ENCODE measurements around the gene MYO1F. TPM values are rescaled to one million over a fixed set of nuclear protein-coding genes. Genes with fewer than 3 reads are reported as not detected.

The MYO1F gene
- total RNA-seq, 2 donors from 2014 or later, result 6.1 to 9.4 TPM

DNA sequence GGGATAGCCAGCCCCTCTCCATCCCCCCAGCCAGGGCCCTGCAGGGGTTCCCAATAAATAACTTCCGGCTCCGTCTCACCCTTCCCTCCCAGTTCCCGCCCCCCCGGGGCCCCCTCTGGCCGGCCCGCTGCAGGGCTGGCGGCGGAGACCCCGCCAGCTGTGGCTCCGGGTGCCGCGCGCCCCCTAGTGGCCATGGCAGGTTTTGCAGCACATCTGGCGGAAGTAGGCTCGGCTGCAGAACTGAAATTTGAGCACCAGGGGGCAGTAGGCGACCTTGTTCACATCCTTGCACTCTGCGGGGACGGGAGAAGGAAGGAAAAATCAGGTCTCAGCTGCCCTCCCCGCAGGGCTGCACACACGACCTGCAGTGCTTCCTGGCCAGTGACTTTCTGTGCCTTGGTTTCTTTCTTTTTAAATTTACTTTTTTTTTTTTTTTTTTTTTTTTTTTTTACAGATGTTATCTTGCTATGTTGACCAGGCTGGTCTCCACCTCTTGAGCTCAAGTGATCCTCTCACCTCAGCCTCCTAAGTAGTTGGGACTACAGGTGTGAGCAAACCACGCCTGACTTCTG lies 3.6 kb upstream of the MYO1F start:
- no peaks in the 10 kb centered on the region for H3K36me3 ChIP-seq
- H3K27ac ChIP-seq, result no peak overlapping the region
- TF ChIP-seq POLR2AphosphoS5 (IDR thresholded peaks at IDR 0.05), result peak; percentile 13
- TF ChIP-seq POLR2A (IDR thresholded peaks at IDR 0.05), result no peak
- TF ChIP-seq, protein P1, sequence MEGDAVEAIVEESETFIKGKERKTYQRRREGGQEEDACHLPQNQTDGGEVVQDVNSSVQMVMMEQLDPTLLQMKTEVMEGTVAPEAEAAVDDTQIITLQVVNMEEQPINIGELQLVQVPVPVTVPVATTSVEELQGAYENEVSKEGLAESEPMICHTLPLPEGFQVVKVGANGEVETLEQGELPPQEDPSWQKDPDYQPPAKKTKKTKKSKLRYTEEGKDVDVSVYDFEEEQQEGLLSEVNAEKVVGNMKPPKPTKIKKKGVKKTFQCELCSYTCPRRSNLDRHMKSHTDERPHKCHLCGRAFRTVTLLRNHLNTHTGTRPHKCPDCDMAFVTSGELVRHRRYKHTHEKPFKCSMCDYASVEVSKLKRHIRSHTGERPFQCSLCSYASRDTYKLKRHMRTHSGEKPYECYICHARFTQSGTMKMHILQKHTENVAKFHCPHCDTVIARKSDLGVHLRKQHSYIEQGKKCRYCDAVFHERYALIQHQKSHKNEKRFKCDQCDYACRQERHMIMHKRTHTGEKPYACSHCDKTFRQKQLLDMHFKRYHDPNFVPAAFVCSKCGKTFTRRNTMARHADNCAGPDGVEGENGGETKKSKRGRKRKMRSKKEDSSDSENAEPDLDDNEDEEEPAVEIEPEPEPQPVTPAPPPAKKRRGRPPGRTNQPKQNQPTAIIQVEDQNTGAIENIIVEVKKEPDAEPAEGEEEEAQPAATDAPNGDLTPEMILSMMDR (IDR thresholded peaks at IDR 0.05), result peak; percentile 90 to 98 (median 97)
- no peaks in the 10 kb centered on the region for H3K9me3 ChIP-seq
- H3K4me3 ChIP-seq, result no peak overlapping the region
- peak; percentile 41 for DNase-seq (ENCODE audit: low spot score)
- 4% methylated on average over 21 of the region's 21 CpGs for WGBS
- no peaks in the 10 kb centered on the region for H3K4me1 ChIP-seq (replicated peaks)
- no peaks in the 10 kb centered on the region for H3K27me3 ChIP-seq (replicated peaks; ENCODE audit: insufficient read depth)
- intact Hi-C loops (cut with DNase I), result no loop called here

DNA sequence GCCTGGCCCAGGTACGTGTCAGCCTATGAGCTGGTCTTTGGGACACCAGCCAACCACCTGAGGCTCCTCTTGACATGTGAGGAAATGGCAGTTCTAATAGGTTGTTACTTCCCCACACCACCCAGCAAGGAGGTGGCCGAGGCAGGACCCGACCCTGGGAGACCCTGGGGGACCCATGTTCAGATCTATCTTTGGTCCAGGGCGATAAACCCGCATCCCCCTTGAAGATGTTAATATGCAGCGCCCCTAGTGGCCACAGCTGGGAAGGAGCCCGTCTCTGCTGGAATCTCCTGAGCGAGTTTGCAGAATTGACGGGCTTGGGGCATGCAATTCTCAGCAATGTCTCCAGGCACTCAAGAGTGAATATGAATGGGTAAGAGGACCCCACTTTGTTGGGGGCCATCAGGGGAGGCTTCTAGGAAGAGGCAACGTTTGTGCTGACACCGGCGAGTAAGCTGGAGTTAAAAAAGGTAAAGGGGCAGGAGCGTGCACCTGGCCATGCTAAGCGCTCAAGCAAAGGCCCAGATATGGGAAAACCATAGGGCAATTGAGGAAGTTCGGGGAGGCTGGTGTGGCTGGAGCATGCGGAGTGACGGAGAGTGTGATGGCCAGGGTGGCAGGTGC lies 1.5 kb upstream of the MYO1F start:
- no peak overlapping the region for H3K27ac ChIP-seq
- no peaks in the 10 kb centered on the region for H3K36me3 ChIP-seq
- WGBS, result 30% methylated on average over 16 of the region's 17 CpGs
- intact Hi-C loops (cut with DNase I), result loop anchor here (10.0 kb wide), 1 partner anchor 164 kb away; the partner anchor contains the start of gene MARCHF2
- TF ChIP-seq POLR2A (IDR thresholded peaks at IDR 0.05) (no peak), POLR2AphosphoS5 (IDR thresholded peaks at IDR 0.05) (no peak)
- TF ChIP-seq, protein P1 (IDR thresholded peaks at IDR 0.05), result peak; percentile 70 to 85 (median 80)
- no peaks in the 10 kb centered on the region for H3K4me1 ChIP-seq (replicated peaks)
- H3K27me3 ChIP-seq (replicated peaks; ENCODE audit: insufficient read depth), result no peaks in the 10 kb centered on the region
- peak; percentile 53 for DNase-seq (ENCODE audit: low spot score)
- H3K4me3 ChIP-seq, result no peak overlapping the region
- no peaks in the 10 kb centered on the region for H3K9me3 ChIP-seq

DNA sequence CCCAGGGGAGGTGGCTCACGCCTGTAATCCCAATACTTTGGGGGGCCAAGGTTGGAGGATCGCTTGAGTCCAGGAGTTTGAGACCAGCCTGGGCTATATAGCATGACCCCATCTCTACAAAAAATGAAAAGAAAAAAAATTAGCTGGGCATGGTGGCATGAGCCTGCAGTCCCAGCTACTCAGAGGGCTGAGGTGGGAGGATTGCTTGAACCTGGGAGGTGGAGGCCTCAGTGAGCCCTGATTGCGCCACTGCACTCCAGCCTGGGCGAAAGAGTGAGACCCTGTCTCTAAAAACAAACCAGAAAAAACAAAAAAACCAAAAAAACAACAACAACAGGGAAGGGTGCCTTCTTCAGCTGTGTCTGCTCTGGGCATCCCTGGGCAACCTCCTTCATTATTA lies 499 bp upstream of the MYO1F start:
- DNase-seq (ENCODE audit: low spot score), result no peak
- no peak overlapping the region for H3K27ac ChIP-seq
- no peak for TF ChIP-seq POLR2AphosphoS5 (IDR thresholded peaks at IDR 0.05)
- TF ChIP-seq, protein P1 (IDR thresholded peaks at IDR 0.05), result no peak
- no peak for TF ChIP-seq POLR2A (IDR thresholded peaks at IDR 0.05)
- H3K4me1 ChIP-seq (replicated peaks), result no peaks in the 10 kb centered on the region
- no peaks in the 10 kb centered on the region for H3K27me3 ChIP-seq (replicated peaks; ENCODE audit: insufficient read depth)
- H3K9me3 ChIP-seq, result no peaks in the 10 kb centered on the region
- intact Hi-C loops (cut with DNase I), result loop anchor here (10.0 kb wide), 1 partner anchor 163 kb away; the partner anchor contains the start of gene MARCHF2
- no peak overlapping the region for H3K4me3 ChIP-seq
- WGBS, result 72% methylated on average over 4 of the region's 4 CpGs
- no peaks in the 10 kb centered on the region for H3K36me3 ChIP-seq

DNA sequence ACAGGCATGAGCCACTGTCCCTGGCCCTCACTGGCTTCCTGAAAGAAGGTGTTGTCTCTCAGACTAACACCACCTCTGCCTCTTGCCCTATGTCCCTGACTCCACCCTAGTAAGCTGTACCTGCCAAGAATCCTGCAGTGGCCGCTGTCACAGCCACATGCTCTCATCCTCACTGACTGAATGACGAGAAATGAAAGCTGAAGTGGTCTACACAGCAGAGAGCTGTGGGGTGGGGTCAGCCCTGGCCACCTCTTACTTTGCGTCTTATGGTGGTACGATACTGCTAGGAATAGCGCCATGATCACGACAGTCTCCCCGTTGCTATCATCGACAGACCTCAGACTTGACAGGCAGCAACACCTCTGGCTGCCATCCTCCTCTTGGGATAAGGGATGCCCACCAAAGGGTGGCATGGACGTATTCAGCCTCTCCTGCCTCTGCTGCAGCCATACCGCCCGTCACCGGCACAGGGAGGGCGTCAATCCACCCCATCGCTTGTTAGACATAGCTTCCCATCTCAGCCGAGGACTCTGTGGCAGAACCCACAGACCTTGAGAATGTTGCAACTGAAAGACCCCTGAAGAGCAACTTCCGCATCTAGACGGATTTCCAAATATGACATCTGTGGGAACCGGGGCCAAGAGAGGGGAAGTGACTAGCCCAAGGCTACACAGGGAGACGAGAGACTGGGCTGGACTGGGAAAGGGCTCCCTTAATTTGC lies 809 bp downstream of the MYO1F start:
- Histone ChIP-seq H3K27ac (no peak overlapping the region), H3K4me1 (replicated peaks) (no peaks in the 10 kb centered on the region), H3K36me3 (no peaks in the 10 kb centered on the region), H3K27me3 (replicated peaks; ENCODE audit: insufficient read depth) (no peaks in the 10 kb centered on the region), H3K4me3 (peak overlapping the region in 1 of 2 donors; percentile 11), H3K9me3 (no peaks in the 10 kb centered on the region)
- TF ChIP-seq POLR2A (IDR thresholded peaks at IDR 0.05) (no peak), POLR2AphosphoS5 (IDR thresholded peaks at IDR 0.05) (no peak)
- TF ChIP-seq, protein P1 (IDR thresholded peaks at IDR 0.05), result no peak
- DNase-seq (ENCODE audit: low spot score), result no peak
- intact Hi-C loops (cut with DNase I), result loop anchor here (10.0 kb wide), 1 partner anchor 162 kb away; the partner anchor contains the start of gene MARCHF2
- WGBS, result 66% methylated on average over 19 of the region's 19 CpGs
